Measurements from ENCODE around the gene BLTP3A.

The BLTP3A gene

DNA sequence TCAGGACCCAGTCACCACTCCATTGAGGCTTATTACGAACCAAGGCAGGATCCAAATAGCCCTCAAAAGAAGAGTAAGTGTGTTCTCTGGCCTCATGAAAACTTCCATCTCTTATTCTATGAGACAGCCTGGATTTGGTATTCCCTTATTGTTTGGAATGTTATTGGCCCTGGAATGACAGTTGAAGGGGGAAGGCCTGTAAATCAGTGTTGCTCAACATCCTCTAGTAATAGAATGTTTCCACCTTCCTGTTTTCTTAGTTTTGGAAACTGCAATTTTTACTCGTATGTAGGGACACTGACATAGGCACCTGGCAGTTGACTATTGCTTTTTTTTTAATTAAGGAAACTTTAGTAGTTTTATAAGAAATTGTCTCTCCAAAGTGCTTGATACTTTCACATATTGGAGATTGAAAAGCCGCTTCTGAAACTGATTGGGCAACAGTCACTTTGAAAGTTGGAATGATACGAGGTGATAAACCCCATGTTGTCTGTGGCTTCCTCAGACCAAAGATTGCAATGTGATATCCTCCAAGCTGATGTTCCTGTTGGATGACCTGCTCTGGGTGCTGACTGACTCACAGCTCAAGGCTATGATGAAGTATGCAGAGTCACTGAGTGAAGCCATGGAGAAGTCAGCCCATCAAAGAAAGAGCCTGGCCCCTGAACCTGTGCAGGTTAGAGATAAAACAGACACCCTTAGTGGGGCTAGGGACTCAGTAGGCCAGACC is 43.1 kb downstream of the BLTP3A start:
- DNase-seq (ENCODE audit: low spot score), result no peak

DNA sequence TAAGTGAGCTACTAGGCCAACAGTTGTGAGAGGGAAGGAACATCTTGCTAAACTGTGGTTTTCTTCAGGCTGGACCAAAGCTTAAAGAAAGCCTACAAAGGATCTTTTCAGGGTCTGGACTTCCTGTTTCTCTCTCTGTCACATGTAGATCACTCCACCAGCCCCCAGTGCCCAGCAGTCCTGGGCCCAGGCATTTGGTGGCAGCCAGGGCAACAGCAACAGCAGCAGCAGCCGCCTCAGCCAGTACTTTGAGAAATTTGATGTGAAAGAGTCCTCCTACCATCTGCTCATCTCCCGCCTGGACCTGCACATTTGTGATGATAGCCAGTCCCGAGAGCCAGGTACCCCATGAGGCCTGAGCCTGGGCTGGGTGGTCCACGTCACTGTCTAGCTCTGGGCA is 44.1 kb downstream of the BLTP3A start:
- DNase-seq (ENCODE audit: low spot score), result no peak

DNA sequence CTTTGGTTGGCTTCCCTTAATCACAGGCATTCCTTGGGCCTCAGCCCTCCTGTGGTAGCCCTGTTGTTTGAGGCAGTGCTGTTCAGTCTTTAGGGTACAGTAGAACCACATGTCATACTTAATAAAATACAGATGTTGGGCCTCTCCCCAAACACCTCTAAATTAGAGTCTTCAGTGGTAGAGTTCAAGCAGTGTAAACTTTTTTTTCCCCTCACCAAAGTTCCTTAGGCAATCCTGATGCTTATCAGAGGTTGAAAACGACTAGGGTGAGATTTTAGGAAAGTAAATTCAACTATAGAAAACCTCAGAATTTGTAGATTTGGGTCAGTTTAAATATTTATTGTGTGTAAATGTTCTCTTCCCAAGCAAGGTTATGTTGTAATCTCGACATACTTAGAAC is 44.6 kb downstream of the BLTP3A start:
- DNase-seq (ENCODE audit: low spot score), result no peak

DNA sequence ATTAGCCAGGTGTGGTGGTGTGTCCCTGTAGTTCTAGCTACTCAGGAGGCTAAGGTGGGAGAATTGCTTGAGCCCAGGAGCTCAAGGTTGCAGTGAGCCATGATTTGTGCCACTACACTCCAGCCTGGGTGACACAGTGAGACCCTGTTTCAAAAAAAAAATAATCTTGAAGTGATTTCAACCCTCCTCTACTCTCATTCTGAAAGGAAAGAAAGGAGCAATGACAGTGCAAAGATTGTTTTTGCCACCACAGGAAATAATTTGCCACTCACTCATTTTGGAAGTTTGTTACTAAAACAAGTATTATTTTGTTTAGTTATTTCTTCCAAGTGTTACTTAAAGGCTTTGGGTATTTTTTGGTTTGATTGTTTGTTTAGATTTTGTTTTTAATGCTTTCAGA is 45.6 kb downstream of the BLTP3A start:
- DNase-seq (ENCODE audit: low spot score), result no peak

GRCh38 chr6:34839666-34840352 is 47.9 kb downstream of the BLTP3A start:
- DNase-seq (ENCODE audit: low spot score), result no peak
